ENCODE data around the gene TRIM3. TPM values are rescaled to one million over a fixed set of nuclear protein-coding genes. Genes with fewer than 3 reads are reported as not detected.
"Not testable (repeated sequence)": the region's sequence is repeated elsewhere in the genome, so short reads cannot be mapped to it uniquely, and the experiment has no call there.

Gene TRIM3
- total RNA-seq, result 10 to 100 TPM; 15.3 to 20.0 (median 16.5) TPM

DNA sequence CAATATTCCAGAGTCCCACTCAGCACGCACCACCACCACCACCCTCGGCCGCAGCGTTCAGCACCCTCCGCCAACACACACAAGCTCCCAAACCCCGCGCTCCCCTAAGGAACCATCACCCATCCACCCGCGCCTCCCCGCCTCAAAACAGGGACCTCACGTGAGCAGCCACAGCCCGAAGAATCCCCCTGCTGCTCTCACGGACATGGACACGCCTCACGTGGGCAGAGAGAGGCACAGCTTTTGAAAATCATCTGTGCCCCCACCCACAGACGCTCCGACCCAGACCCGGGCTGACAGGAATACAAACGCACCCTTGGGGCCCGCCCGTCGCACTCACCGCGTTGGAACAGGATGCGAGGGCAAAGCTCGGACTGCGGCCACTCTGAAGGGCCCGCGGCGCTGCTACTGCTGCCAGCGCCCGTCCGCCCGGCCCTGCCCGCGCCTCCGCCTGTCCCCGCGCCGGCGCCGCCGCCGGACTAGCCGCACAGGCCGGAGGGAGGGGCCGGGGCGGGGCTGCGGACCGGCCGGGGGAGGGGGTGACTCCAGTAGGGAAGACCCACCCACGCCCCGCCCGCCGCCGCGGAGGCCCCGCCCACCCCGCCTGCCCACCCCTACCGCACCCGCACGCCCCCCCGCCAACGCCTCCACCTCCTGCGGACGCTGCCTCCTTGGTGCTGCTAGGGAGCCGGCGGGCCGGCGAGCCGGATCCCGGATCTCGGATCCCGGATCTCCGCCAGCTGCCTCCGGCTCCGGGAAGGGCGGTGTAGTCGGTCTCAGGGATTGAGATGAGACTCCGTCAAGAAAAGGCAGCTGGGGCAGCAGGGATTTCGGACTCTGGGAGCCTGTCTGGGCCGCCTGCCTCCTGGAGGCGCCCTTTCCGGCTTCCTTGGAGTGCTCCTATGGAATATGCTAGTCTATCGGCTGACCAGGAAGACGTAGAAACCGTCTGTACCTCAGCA is at the start of gene TRIM3:
TRIM3 (minus strand) TSS at position 491 of the 962 bp plus-strand sequence. CDS start 8,246 bp downstream, outside the sequence.
- intact Hi-C loops (cut with DNase I; ENCODE audit: low total_unique reads) (loop anchor here (1.0 to 2.0 kb wide), 3 partner anchors 54 to 210 kb away; partner anchors contain the start of genes APBB1, MRPL17 and SMPD1), in situ Hi-C loops (cut with MboI; ENCODE audit: low sequenced_read_pairs in 4 of 4) (loop anchor here in 1 of 4 donors (10.0 kb wide), 1 partner anchor 131 kb away; the partner anchor contains the start of genes ILK and RRP8)
- peak; percentile 92 to 93 for DNase-seq
- Histone ChIP-seq H3K36me3 (peaks cover 0 to 21% of the 10 kb centered on the region in 2 donors), H3K27ac (peak within 1 kb of the TSS; percentile 87 to 99 (median 92)), H3K9me3 (no peaks in the 10 kb centered on the region), H3K4me3 (peak within 1 kb of the TSS; percentile 75 to 94 (median 80)), H3K4me1 (peaks cover 14 to 15% of the 10 kb centered on the region in 2 donors), H3K27me3 (no peaks in the 10 kb centered on the region)
- TF ChIP-seq, protein P1, sequence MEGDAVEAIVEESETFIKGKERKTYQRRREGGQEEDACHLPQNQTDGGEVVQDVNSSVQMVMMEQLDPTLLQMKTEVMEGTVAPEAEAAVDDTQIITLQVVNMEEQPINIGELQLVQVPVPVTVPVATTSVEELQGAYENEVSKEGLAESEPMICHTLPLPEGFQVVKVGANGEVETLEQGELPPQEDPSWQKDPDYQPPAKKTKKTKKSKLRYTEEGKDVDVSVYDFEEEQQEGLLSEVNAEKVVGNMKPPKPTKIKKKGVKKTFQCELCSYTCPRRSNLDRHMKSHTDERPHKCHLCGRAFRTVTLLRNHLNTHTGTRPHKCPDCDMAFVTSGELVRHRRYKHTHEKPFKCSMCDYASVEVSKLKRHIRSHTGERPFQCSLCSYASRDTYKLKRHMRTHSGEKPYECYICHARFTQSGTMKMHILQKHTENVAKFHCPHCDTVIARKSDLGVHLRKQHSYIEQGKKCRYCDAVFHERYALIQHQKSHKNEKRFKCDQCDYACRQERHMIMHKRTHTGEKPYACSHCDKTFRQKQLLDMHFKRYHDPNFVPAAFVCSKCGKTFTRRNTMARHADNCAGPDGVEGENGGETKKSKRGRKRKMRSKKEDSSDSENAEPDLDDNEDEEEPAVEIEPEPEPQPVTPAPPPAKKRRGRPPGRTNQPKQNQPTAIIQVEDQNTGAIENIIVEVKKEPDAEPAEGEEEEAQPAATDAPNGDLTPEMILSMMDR (IDR thresholded peaks at IDR 0.05 in 4 of 5, conservative IDR thresholded peaks at IDR 0.05 in 1 of 5), result peak in 2 of 5 experiments; percentile 17 to 21
- TF ChIP-seq POLR2A (IDR thresholded peaks at IDR 0.05), result peak; percentile 87 to 93
- peak; percentile 81 to 84 for ATAC-seq

DNA sequence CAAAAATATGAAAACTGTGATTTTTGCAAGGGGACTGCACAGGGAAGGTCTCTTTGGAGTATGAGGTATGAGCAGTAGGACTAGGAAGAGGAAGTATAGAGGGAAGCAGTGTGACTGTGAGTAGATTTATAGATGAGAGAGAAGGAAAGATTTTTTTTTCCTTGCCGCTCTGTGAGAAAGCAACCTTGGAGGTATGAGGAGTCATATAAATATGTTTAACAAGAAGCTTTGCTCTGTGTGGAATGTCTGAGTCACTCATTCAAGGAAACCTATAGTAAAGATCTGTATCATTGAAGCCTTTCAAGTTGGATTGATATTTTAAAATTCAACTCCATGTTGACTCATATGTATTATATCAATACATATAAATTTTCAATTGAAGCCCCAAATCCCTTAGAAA is 49.5 kb upstream of the TRIM3 start:
- TF ChIP-seq POLR2A (IDR thresholded peaks at IDR 0.05), result no peak

GRCh38 chr11:6521946-6522345 is 48.2 kb upstream of the TRIM3 start:
- H3K9me3 ChIP-seq; DNase-seq; H3K4me3 ChIP-seq; H3K27me3 ChIP-seq; H3K27ac ChIP-seq; in situ Hi-C loops (cut with MboI; ENCODE audit: low sequenced_read_pairs in 4 of 4); H3K36me3 ChIP-seq; H3K4me1 ChIP-seq; ATAC-seq; intact Hi-C loops (cut with DNase I; ENCODE audit: low total_unique reads): not testable (repeated sequence)

More for the DNA sequence above, 49.5 kb upstream of the TRIM3 start:
- in situ Hi-C loops (cut with MboI; ENCODE audit: low sequenced_read_pairs in 4 of 4), result no loop called here
- H3K27me3 ChIP-seq, result no peaks in the 10 kb centered on the region
- no peak overlapping the region for H3K4me3 ChIP-seq
- DNase-seq (no peak), ATAC-seq (no peak)
- no peak overlapping the region for H3K27ac ChIP-seq
- no peaks in the 10 kb centered on the region for H3K4me1 ChIP-seq
- no peaks in the 10 kb centered on the region for H3K36me3 ChIP-seq
- intact Hi-C loops (cut with DNase I; ENCODE audit: low total_unique reads), result no loop called here
- no peaks in the 10 kb centered on the region for H3K9me3 ChIP-seq

DNA sequence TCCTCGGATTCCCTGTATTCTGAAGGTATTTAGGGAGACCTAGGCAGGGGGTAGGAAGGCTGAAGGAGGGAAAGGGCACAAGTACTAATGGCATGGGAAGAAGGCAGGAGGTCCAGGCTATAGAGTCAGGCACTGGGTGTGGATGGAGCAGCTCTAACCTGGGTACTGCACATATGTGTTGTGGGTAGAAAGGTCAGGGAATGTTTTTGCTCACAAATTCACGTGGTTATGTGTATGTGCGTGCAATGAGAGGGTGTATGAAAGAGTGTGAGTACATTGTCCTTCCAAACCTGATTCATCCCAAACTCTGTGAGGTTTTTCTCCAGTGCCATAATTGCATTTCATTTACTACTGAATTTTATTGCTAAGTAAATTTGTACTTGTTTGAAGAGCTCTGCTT is 46.5 kb upstream of the TRIM3 start:
- Histone ChIP-seq H3K9me3 (no peaks in the 10 kb centered on the region), H3K4me3 (no peak overlapping the region), H3K4me1 (no peaks in the 10 kb centered on the region), H3K27me3 (no peaks in the 10 kb centered on the region), H3K36me3 (no peaks in the 10 kb centered on the region), H3K27ac (no peak overlapping the region)
- ATAC-seq, result no peak
- DNase-seq, result no peak
- TF ChIP-seq POLR2A (IDR thresholded peaks at IDR 0.05), result no peak
- TF ChIP-seq, protein P1 (IDR thresholded peaks at IDR 0.05 in 4 of 5, conservative IDR thresholded peaks at IDR 0.05 in 1 of 5), result no peak
- in situ Hi-C loops (cut with MboI; ENCODE audit: low sequenced_read_pairs in 4 of 4), result no loop called here
- intact Hi-C loops (cut with DNase I; ENCODE audit: low total_unique reads), result no loop called here

DNA sequence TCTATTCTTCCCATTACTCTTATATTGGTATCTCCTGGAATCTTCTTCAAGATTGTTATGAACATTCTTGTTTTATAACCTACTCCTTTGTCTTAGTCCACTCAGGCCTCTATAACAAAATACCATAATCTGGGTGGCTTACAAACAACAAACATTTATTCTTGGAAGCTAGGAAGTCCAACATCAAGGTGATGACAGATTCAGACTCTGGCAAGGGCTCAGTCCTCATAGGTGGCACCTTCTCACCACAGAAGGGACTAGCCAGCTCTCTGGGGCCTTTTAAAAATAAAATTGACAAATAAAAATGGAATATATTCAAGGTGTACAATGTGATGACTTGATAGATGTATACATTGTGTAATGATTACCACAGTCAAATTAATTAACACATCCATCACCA is 43.1 kb upstream of the TRIM3 start:
- H3K4me3 ChIP-seq, result no peak overlapping the region
- no peak for TF ChIP-seq POLR2A (IDR thresholded peaks at IDR 0.05)
- TF ChIP-seq, protein P1 (IDR thresholded peaks at IDR 0.05 in 4 of 5, conservative IDR thresholded peaks at IDR 0.05 in 1 of 5), result no peak
- no peaks in the 10 kb centered on the region for H3K36me3 ChIP-seq
- intact Hi-C loops (cut with DNase I; ENCODE audit: low total_unique reads), result no loop called here
- H3K9me3 ChIP-seq, result no peaks in the 10 kb centered on the region
- H3K27me3 ChIP-seq, result no peaks in the 10 kb centered on the region
- H3K4me1 ChIP-seq, result no peaks in the 10 kb centered on the region
- in situ Hi-C loops (cut with MboI; ENCODE audit: low sequenced_read_pairs in 4 of 4), result no loop called here
- DNase-seq (no peak), ATAC-seq (no peak)
- H3K27ac ChIP-seq, result no peak overlapping the region
